HPDE6-E6E7 (cell line): ENCODE results near the gene CNEP1R1.
A peak's percentile ranks its signal among the peaks of the same experiment; 100 is the strongest.
"Not testable (repeated sequence)": the region's sequence is repeated elsewhere in the genome, so short reads cannot be mapped to it uniquely, and the experiment has no call there.

Experiments used
- DNase-seq: peaks from one replicate; pipeline ENCODE4 v3.0.0; 2011; ENCODE audit warnings: missing footprints; ENCODE audit errors: extremely low spot score

The CNEP1R1 gene, protein sequence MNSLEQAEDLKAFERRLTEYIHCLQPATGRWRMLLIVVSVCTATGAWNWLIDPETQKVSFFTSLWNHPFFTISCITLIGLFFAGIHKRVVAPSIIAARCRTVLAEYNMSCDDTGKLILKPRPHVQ

GRCh38 chr16:50024684-50025536 is at the start of gene CNEP1R1:
Gene CNEP1R1 (plus strand): TSS chr16:50025225. CDS start chr16:50025316, 91 bp downstream.
- DNase-seq = peak; percentile 100

DNA sequence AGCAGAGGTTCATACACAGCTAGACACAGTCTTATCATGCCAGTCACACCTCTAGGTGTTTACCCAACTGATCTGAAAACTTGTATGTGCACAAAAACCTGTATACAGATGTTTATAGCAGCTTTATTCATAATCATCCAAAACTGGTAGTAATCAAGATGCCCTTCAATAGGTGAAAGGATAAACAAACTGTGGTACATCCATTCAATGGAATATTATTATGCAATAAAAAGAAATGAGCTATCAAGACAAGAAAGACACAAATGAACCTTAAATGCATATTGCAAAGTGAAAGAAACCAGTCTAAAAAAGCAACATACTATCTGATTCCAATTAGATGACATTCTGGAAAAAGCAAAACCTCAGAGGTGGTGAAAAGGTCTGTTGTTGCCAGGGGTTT is 47.6 kb upstream of the CNEP1R1 start:
- no peak for DNase-seq

DNA sequence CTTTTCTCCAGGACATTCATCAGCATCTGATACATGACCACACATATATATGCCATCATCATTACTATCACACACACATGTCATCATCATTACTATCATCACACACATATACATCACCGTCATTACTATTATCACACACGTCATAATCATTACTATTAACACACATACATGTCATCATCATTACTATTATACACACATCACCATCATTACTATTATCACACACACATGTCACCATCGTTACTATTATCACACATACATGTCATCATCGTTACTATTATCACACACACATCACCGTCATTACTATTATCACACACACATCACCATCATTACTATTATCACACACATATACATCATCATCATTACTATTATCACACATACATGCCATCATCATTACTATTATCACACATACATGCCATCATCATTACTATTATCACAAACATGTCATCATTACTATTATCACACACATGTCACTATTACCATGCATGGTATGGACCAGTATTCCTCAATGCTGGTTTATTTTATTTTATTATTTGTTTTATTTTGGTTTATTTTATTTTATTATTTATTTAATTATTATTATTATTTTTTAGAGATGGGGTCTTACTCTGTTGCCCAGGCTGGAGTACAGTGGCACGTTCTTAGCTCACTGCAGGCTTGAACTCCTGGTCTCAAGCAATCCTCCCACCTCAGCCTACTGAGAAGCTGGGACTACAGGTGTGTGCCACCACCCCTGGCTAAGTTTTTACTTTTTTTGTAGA is 46.3 kb upstream of the CNEP1R1 start:
- no peak for DNase-seq

GRCh38 chr16:49980166-49980565 is 44.9 kb upstream of the CNEP1R1 start:
- DNase-seq = no peak

GRCh38 chr16:49986351-49987124 is 38.5 kb upstream of the CNEP1R1 start:
- DNase-seq = no peak

DNA sequence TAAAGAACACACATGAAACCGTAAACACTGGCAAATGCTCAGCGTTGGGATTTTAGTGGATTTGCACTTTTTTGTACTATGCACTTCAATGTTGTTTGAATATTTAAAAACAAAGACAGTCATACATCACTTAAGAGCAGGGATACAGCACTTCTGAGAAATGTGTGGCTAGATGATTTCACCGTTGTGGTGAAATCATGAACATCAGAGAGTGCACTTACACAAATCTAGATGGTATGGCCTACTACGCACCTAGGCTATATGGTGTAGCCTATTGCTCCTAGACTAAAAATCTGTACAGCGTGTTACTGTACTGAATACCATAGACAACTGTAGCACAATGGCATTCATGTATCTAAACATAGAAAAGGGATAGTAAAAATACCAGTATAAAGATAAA is 37.6 kb upstream of the CNEP1R1 start:
- no peak for DNase-seq

DNA sequence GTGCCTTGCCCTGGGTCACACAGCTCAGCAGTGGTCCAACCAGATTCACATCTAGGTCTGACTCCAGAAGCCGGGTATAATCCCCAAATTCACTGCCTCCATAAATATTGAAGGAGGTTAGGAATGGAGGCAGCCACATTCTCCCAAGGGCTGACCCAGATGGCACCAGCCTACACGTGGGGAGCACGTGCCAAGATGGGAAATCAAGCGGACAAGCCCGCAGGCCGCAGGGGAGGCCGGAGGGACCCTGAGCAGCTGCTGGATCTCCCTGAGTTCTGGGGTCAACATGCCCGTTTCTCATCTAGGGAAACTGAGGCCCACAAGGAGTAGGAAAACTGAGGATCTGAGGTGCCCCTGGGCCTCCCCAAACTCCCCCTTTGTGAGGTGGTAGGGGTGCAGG is 32.2 kb upstream of the CNEP1R1 start:
- no peak for DNase-seq

GRCh38 chr16:49993579-49993978 is 31.4 kb upstream of the CNEP1R1 start:
- no peak for DNase-seq

GRCh38 chr16:49994006-49994405 is 31.0 kb upstream of the CNEP1R1 start:
- DNase-seq = no peak

DNA sequence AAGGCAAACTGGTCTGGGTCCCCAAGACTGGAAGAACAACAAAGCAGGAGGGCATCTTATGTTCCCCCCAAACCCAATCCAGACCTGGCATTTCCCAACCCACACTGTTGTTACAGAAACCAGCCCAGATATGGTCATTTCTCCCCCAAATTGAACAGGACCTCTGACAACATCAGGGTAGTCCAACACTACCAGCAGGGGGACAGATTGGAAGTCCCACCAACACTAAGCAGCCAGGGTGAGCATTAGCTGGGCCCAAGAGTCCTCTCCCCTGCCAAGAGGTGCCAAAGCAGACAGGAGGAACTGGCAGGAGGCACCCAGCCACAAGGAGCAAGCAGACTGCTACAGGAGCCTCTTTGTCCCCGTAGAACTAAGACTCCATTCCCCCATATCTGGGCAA is 29.3 kb upstream of the CNEP1R1 start:
- no peak for DNase-seq

DNA sequence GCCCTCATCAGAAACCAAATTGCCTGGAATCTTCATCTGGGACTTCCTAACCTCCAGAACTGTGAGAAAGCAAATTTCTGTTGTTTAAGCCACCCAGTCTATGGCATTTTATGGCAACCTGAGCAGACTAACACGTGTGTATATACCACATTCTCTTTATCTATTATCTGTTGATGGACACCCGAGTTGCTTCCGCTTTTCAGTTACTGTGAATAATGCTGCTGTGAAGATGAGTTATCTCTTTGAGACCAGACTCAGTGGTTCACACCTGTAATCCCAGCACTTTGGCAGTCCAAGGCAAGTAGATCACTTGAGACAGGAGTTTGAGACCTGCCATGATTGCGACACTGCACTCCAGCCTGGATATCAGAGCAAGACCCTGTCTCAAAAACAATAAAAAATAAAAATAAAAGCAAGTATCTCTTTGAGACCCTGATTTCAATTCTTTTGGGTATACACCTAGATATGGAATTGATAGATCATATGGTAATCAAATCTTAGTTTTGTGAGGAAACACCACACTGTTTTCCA is 27.2 kb upstream of the CNEP1R1 start:
- no peak for DNase-seq

DNA sequence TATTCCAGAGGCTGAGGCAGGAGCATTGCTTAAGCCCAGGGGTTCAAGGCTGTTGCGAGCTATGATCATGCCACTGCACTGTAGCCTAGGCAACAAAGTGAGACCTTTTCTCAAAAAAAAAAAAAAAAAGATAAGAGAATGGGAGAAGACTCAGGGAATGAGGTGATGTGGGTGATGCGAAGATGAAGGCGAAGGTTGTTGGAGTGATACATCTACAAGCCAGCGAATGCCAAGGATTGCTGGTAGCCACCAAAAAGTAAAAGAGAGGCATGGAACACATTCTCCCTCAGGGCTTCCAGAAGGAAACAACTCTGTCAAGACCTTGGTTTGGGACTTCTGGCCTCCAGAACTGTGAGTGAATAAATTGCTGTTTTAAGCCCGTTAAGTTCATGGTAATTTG is 26.0 kb upstream of the CNEP1R1 start:
- no peak for DNase-seq

DNA sequence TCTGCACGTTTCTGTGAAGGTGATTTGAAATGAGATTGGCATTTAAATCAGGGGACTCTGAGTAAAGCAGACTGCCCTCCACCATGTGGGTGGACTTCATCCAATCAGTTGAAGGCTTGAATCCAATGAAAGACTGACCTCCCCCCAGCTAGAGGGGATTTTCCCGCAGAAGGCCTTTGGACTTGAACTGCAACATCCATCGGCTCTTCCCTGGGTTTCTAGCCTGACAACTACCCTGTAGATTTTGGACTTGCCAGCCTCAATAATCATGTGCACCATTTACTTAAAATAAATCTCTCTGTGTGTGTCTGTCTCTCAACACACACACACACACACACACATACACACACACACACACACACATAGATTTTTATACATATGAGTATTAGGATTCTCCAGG is 23.9 kb upstream of the CNEP1R1 start:
- DNase-seq = no peak

DNA sequence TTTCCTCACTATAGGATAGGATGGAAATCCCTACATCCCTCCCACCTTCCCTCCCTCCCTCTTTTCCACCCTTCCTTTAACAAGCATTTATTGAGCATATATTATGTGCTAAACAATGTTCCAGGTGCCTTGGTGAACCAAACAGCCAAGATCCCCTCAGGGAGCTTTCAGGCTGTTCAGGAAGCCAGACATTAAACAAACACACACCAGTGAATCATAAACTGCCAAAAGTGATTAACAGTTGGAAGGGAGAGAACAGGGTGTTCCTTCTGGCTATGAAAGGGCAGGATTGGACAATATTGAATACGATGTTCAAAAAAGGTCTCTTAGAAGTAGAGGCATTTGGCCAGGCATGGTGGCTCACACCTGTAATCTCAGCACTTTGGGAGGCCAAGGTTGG is 22.8 kb upstream of the CNEP1R1 start:
- no peak for DNase-seq

DNA sequence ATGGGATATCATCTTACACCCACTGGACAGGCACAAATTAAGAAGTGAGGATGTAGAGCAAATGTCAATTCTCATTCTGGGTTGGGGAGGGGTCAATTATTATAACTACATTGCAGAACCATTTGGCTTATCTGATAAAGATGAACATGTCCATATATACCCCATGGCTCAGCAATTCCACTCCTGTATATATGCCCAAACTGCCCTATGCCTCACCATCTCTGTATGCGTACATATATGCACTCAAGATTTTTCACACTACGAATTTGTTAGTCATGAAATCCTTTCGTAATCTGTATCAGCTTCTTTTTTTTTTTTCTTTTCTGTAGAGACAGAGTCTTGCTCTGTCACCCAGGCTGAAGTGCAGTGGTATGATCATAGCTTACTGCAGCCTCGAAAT is 20.8 kb upstream of the CNEP1R1 start:
- DNase-seq = no peak

GRCh38 chr16:50006964-50007363 is 18.1 kb upstream of the CNEP1R1 start:
- DNase-seq = no peak

DNA sequence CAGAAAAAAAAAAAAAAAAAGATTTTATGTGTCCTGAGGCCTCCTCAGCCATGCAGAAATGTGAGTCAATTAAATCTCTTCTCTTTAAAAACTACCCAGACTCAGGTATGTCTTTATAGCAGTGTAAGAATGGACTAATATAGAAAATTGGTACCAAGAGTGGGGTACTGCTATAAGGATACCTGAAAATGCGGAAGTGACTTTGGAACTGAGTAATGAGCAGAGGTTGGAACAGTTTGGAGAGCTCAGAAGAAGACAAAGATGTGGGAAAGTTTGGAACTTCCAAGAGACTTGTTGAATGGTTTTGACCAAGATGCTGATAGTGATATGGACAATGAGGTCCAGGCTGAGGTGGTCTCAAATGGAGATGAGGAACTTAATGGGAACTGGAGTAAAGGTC is 17.3 kb upstream of the CNEP1R1 start:
- no peak for DNase-seq

- DNase-seq = no peak
These were observed 14.8 kb upstream of the CNEP1R1 start for GRCh38 chr16:50010212-50010611.

DNA sequence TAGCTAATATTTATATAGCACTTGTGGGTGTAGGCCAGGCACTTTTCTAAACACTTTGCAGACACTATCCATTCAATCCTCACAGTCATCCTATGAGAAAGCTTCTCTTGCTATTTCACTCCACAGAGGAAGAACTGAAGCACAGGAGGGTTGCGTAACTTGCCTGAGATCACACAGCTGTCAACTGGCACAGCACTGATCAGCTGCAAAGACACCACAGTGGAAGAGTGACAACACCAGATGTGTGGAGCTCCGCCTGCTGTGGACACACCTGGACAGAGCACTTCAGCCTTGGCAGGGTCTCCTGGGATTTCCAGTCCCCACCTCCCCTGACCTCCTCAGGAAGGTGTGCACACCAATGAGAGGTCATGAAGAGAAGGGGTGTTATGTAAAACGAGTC is 13.3 kb upstream of the CNEP1R1 start:
- DNase-seq = no peak

DNA sequence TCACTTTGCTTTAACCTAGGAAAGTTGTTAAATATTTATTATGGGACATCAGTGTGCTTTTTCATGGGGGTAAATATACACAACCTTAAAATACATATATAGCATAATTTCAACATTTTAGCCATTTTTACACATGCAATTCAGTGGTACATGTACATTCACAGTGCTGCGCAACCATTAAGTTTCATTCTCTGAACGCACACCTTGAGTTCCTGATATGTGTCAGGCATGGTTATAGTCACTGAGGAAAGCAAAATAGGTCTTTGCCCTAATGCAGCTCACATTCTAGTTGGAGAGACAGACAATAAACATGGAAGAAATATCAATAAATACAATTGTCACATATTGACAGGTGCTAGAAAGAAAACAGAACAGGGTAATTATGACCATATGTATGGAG is 12.8 kb upstream of the CNEP1R1 start:
- DNase-seq = no peak

DNA sequence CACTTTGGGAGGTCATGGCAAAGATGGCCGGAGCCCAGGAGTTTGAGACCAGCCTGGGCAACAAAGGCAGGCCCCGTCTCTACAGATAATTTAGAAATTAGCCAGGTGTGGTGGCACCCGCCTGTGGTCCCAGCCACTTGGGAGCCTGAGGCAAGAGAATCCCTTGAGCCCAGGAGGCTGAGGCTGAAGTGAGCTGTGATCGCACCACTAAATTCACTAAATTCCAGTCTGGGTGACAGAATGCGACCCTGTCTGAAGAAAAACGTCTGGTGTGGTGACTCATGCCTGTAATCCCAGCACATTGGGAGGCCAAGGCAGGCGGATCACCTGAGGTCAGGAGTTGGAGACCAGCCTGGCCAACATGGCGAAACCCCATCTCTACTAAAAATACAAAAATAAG is 10.8 kb upstream of the CNEP1R1 start:
- DNase-seq = not testable (repeated sequence)

GRCh38 chr16:50015631-50016030 is 9.4 kb upstream of the CNEP1R1 start:
- no peak for DNase-seq
